Fibroblast of peridontal ligament (primary cell): ENCODE data around the gene C17orf113.

ENCODE experiments used
- DNase-seq: peaks from one replicate; pipeline ENCODE4 v3.0.0-alpha.2; 2010; ENCODE audit errors: extremely low read depth

Gene C17orf113

DNA sequence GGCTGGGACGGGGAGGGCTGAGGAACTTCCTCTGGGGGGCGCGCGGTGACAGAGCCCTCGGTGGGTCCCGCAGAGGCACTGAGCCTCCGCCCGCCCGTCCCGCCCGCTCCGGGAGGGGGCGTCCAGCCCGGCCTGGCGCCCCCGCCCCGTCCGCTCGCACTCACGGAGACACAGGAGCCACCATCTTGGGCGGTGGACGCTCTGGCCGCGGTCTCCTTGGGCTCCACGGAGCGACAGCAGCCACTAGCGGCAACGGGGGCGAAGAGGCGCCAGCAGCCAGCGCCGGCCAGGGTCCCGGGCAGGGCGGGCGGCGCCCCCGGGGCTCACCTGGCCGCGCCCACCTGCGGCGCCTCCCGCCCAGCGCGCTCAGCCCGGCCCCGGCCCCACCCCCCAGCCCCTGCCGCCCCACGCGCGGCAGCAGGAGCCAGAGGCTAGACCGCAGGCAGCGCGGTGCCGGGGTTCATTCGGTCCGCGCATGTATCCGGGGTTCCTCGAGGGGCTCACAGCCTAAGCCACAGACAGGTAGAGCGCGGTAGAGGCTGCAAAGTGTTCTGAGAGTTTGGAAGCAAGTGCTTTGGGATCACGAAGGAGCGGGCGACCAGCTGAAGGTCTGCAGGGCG is at the start of gene C17orf113:
Gene C17orf113, minus strand, starts transcription at position 209 of the 620 bp plus-strand sequence. CDS start 7,225 bp downstream, outside the sequence.
- DNase-seq, result peak; percentile 8

DNA sequence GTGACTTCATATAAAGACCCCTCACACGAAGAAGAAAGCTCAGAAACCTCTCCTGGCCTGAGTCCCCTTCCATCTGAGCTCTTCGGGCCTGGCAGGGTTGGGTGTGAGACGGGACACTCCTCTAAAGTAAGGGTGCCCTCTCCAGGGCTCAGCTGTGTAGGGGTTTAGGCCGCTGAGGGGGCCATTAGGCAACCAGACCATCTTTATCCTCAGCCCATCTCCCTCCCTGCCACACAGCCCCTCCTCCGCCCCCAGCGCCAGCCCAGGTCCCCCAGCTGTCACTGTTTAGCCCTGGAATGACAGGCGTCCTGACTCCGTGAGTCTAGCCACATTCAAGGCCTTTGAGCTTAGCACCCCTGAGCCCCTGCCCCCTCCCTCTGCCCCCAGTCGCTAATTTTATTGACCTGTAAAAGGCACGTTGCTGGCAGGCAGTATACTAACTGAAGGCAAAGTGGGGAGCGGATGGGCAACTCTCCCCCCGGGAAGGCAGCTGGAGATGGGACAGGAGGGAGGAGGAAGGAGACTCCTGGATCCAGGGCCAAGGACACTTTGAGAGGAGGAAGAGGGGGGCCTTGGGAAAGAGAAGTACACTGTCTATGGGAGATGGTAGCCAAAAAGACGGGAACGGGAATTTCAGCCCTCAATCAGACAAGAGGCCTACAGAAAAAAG is 48.5 kb upstream of the C17orf113 start:
- no peak for DNase-seq

DNA sequence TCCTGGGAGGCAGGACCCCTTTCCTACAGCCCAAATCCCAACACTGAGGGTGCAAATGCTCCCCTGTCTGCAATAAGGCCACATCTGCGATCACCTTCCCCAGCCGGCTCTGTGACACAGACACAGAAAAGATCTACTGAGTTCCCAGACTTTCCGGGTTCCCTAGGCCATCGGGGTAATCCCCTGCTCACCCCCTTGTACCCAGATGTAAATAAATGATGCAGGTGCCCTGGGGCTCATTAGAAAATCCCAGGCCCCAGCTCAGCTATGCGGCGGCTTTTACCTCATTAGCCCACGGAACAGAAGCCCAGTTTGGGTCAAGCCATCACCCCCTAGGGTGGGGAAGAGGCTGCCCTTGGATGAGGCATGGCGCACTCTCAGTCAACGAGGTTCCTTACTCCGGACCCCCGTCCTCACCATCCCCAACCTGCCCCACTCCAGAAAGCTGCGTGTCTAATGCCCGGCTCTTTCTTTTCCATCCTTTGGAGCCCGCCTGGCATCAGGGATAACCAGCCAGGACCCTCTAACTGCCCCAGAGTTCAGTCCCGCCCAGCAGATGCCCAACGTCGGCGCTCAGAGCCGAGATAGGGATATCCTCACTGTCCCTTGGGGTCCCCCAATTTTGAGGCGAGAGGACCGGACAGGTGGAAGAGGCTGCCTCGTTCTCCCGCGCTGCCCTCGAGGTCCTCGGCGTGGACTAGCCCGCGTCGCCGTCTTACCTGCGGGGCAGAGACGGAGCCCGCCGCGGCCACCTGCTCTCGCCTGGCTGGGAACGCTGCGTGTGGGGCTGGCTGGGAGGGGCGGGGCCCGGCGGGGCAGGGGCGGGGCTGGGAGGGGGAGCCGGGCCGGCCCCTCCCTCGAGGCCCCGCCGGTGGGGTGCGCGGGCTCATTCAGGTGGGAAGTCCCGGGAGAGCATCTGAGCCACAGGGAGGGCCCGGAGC is 47.6 kb upstream of the C17orf113 start, which contains the start of gene ZNF385C:
Gene ZNF385C, minus strand, starts transcription at position 783 of the 941 bp plus-strand sequence. CDS start 35,417 bp downstream, outside the sequence.
- no peak for DNase-seq

DNA sequence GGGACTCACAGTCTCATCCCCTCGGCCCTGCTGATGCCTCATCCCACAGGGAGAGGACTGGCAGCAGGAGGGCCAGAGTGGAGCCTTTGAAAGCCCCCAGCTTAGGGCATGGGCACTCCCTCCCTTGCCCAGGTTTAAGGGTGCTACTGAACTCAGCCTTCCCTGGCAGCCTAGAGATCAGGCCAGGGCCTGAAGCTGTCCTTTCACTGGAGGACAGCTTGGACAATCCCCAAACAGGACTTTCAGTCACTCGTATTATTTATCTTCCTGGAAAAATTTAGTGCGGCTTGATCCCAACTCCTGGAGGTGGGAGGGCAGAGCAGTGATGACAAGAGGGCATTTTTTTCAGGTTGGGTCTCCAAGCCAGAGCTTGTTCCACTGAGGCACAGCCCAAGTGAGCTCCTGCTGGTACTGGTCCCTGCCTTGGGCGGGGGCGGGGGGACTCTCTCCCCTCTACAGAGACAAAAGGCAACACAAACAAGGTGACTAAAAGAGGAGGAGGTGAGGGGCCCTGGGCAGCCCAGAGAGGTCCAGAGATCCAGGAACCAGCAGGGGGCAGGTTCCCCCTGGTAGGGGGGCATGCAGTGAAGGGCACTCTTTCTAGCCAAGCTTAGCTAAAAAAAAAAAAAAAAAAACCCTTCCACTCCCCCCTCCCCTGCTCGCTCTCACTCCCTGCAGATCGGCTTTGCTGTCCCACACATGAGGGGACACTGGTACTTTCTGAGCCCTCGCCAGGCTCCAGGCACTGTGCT is 46.1 kb upstream of the C17orf113 start:
- no peak for DNase-seq

DNA sequence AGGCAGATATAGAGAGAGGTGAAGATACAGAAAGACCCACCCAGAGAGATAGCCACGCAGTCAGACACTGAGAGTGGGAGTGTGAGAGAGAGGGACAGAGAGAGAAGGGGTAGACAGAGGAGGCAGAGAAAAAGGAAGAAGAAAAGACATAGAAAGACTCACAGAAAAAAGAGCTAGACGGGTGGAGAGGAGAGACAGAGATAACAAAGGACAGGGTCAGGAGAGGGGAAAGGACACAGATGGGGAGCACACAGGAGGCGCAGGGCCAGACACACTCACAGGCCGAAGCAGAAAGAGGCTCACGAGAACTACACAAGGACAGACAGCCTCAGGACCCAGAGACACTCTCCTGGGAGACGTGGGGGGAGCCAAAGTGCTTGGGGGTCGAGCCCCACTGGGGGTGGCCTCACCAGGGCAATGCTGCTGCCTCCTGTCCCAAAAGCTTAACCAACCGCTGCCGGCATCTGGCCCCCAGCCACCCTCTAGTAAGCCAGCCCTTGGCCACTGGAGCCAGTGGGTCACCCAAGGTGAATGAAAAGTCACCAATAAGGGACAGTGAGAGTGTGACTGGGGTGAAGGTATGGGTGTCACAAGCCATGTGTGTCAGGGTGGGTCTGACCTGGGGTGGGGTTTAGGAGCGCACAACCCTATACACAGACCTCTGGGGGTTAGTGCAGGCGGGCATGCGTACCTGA is 44.1 kb upstream of the C17orf113 start:
- no peak for DNase-seq

DNA sequence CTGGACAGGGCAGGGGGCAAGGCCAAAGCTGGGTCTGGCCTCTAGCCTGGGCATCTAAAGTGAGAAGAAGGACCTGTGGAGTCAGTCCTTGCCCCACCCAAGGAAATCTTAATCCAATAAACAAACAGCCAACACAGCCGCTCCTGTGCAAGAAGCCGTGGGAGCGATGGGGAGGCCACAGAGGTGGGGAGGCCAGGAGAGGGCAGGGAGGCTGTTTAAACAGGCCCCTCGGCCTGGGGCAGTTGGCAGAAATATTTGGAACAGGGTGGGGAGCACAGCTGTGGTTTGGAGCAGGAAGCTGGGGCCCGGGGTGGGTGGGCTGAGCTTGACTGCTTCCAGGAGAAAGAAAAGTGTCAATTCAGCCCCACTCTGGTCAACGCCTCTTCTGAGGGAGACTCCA is 42.5 kb upstream of the C17orf113 start:
- DNase-seq, result no peak

DNA sequence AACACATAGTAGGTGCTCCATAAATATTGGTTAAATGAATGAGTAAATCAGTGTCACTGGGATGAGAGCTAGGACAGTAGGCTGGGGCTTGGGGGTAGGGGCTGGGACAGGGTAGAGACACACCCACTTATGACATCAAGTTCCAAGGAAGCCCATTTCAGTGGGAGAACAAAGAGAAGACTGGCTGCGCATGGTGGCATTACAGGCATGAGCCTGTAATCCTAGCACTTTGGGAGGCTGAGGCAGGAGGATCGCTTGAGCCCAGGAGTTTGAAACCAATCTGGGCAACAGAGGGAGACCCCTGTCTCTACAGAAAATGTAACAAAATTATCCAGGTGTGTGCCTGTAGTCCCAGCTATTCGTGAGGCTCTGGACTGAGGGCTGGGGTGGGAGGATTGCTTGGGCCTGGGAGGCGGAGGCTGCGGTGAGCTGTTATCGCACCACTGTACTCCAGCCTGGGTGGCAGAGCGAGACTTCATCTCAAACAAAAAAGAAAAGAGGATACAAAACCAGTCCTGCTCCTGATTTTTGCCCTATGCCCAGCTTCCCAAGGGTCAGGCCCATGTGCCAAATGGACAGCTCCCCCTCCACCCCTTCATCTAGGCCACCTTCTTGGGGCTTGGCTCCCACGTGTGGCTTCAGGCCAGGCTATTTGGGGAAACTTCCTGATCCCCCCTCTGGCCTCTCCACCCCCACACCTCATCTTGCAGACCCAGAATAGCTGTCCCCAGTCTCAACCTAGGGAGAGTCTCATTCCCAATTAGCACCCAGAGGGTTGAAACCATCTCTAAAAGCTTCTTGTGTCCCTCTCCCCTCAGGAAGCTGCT is 40.8 kb upstream of the C17orf113 start:
- DNase-seq, result no peak

DNA sequence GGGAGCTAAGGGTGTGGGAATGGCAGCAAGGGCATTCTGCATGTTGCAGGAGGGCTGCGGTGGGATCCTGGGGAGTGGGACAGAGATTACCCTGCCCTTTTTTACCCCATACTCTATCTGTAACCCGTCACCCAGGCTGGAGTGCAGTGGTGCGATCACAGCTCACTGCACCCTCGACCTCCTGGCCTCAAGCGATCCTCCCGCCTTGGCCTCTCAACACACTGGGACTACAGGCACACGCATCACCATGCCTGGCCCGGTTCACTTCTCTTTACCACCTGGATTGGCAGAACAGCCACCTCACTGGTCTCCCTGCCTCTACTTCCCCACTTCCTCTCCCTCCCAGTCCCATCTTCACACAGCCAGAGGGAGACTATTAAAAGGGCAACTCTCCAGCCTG is 38.3 kb upstream of the C17orf113 start:
- no peak for DNase-seq

DNA sequence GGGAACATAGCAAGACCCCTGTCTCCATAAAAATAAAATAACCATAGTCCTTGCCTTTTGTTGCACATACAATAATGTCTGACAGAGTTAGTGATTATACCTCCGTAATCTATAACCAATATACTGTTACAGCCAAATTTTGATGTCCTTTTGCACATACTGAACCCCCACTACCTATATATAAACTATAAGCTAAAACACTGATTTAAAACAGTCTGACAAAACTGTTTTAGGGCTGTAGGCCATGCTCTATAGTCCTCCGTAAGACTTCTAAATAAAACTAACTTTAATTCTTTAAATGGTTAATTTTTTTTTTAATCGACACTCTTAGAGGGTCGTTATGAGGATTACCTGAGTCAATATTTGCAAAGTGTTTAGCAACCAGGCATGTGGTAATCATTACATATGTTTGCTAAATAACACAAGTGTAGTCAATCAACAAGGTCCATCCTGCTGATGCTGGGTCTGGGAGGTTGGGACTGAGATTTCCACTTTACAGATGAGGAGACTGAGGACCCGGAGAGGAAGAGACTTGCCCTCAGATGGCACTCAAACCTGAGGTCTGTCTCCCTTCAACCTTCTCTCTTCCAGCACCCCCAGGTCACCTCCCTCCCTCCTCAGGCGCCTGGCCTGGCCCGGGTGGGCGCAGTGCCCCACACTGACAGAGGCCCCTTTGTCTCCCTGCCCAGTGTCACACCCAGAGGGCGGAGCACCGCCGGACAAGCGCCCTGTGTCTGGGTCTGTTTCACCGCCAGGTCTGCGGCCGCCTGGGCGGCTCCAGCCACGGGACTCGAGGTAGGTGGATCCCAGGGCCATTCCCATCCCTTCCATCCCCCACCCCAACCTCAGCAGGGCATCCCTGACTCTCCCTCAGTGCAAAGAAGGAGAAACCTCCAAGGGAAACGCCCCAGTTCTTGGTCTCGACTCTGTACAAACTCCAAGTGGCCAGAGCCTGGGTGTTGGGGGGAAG is 37.6 kb upstream of the C17orf113 start:
- DNase-seq, result no peak

DNA sequence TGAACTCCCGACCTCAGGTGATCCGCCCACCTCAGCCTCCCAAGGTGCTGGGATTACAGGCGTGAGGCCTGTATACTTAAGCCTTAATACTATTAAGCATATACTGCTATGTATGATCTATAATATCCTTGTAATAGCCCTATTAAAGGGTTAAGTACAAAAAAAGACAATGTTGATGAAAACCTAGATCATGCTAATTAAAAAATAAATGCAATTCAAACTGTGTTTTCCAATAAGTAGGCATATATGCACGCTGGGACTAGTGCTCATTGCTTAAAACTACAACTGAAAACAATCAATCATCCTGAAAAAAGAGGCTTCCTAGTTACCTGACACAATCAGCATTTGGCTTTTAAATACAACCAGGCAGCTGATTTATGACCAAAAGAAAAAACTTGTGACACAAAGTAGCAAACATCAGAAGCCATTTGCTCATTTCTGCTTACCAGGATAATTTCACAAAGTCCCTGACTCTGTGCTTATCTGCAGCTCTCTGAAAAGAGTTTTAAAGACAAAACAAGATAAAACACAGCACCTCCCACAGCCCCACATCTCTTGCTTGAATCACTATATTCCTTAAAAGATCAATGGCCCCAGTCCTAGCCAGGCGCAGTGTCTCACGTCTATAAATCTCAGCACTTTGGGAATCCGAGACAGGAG is 36.8 kb upstream of the C17orf113 start:
- DNase-seq, result no peak

DNA sequence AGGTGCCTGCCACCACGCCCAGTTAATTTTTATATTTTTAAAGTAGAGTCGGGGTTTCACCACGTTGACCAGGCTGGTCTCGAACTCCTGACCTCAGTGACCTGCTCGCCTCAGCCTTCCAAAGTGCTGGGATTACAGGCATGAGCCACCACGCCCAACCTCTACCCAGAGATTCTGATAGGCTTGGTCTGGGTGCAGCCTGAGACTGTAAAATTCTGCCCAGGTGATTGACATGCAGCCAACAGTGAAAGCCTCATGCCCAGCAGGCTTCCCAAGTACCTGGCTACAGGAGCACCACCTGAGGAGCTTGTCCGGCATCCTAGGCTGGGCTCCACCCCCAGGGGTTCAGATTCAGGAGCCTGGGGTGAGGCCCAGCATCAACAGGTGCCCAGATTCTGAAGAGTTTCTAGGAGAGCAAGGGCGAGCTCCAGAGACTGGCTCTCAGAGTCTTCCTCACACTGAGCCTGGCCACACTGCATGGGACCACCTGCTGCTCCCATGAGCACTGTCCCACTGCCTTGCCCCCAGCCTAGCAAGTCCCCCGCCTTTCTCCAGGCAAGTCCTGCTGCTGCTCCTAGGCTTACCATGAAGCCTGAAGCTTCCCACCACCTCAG is 31.2 kb upstream of the C17orf113 start:
- DNase-seq, result no peak

DNA sequence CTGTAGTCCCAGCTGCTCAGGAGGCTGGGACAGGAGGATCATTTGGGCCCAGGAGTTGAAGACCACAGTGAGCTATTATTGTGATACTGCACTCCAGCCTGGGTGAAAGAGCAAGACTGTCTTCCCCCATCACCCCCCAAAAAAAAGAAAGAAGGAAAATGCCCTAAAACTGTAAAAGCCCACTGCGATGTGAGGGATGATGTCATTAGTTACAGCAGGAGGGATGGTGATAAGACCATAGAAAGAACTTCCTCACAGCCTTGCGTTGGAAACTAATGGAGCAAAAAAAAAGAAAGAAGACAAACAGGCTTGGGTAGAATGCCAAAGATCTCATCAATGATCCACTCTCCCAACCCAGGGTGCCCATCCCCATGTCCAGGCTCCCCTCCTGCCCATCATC is 29.1 kb upstream of the C17orf113 start:
- no peak for DNase-seq

DNA sequence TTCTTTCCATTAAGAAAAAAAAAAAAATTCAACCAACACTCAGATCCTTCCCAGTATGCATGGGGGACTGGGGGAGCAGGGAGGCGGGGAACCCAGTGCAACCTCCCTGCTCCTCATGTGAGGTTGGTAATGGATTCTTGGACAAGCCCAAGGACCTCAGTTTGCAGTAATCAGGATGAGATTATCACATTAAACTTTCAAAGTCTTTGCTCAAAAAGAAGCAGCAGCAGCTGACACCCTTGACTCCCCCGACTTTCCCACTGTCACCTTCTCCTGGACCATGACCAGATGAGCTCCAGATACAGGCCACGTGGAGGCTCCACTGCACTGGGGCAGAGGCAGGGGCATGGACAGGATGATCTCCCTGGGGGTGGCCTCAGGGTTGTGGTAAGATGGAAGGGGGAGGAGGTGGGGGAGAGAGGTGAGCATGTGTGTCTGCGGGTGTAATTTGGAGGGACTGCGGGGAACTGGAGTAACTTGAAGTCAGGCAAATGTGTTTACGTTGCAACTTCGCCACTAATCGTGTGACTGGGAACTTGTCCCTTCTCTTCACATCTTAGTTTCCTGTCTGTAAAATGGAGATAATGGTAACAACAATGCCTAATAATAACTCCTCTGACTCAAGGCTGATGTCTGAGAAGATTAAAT is 28.1 kb upstream of the C17orf113 start:
- no peak for DNase-seq

DNA sequence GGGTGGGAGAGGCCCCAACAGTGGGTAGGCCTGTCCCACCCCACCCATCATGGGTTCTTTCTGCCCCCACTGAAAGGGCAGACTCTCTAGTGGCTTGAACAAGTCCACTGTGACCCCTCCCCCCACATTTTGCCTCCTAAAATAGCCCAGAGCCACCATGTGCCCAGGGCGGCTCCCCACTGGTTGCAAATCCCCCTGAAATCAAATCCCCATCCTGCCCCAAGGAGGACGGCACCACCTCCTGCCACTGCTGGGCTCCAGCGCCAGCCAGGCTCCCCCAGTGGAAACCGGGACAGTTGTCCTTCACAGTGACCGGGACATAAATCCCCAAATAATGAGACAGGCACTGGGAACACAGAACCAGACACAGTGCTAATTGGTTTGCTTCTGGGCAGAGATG is 27.4 kb upstream of the C17orf113 start:
- no peak for DNase-seq

DNA sequence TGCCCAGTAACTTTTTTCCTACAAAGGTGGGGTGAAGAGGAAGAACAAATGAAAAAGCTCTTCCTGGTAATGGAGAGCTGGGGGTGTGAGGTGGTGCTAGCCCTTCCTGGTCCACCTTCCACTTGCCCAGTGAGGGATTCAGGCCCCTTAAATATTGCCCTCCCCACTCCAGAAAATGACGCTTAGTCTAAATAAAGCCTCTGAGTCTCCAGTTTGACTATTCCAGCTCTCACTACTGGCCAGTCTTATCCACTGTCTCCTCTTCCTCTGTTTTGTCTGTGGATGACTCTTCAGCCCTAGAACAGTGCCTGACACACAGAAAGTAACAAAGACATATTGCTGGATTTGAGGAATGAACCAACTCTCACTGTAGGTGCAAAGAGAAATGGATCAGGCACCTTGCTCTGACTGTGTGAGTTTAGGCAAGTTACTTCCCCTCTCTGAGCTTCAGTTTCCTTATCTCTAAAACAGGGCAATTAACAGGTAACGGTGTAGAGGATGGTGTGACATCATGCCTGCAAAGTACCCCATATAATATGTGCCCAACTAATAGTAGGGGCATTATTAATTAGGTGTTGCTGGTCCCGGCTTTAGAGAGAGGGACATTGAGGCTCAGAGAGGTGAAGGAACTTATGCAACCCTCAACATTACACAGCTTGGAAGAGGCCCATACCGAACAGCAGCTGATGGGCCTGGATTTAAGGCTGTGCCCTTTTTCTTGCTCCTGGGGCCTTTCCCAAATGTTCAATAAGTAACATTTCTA is 26.6 kb upstream of the C17orf113 start:
- no peak for DNase-seq

DNA sequence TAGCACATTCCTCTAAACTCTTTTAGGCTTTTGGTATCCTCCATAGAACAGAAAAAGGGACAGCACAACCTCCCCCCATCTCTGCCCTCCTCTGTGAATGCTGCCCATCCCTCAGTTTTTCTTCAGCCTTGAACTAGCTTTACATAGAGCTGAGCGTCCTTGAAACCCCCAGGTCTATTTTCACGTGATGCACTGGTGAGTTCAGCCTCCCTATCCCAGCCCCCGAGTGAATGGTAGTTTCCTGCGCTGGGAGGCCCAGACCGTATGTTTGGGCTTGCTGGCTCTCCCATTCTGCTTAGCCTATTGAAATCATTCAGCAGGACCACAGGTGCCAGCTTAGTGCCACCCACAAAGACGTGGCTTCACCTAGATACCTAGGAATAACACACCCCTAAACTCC is 25.4 kb upstream of the C17orf113 start:
- no peak for DNase-seq
